Neural cell (in vitro differentiated cells): ENCODE results near the gene EDAR. TPM values are rescaled to one million over a fixed set of nuclear protein-coding genes. Genes with fewer than 3 reads are reported as not detected.

Experiments used
- H2AFZ ChIP-seq: fragments of 200-600, 300-800 bp; sonication (generic), shearing (Covaris generic); 2 replicates; pipeline ENCODE4 v1.6.0; 2014; ENCODE audit warnings: low read depth, mild to moderate bottlenecking, antibody characterized with exemption, low read length, moderate library complexity
- H3F3A ChIP-seq: fragments of 200-600 bp; shearing (Covaris generic); 2 replicates; pipeline ENCODE4 v1.6.1; 2016; ENCODE audit warnings: mild to moderate bottlenecking, moderate library complexity, mixed read lengths, antibody characterized with exemption, low read length; ENCODE audit not compliant: insufficient read depth, poor library complexity, severe bottlenecking
- H3K27ac ChIP-seq: fragments of 200-600, 300-800 bp; sonication (generic), shearing (Covaris generic); 2 replicates; pipeline ENCODE4 v1.5.1; 2014; ENCODE audit warnings: mild to moderate bottlenecking, low read length, moderate library complexity
- H3K27me3 ChIP-seq: fragments of 300-800, 200-600 bp; sonication (generic), shearing (Covaris generic); 2 replicates; pipeline ENCODE4 v1.6.0; 2014; ENCODE audit warnings: mild to moderate bottlenecking, low read depth, low read length, moderate library complexity; ENCODE audit not compliant: insufficient read depth
- H3K36me3 ChIP-seq: fragments of 300-800, 200-600 bp; sonication (generic), shearing (Covaris generic); 2 replicates; pipeline ENCODE4 v1.5.1; 2014; ENCODE audit warnings: mild to moderate bottlenecking, antibody characterized with exemption, low read length, moderate library complexity; ENCODE audit not compliant: insufficient read depth
- H3K4me2 ChIP-seq: fragments of 300-800, 200-600 bp; sonication (generic), shearing (Covaris generic); 2 replicates; pipeline ENCODE4 v1.6.0; 2014; ENCODE audit warnings: mild to moderate bottlenecking, low read length
- H3K4me3 ChIP-seq: fragments of 300-800, 200-600 bp; sonication (generic), shearing (Covaris generic); 2 replicates; pipeline ENCODE4 v1.5.1; 2014; ENCODE audit warnings: mild to moderate bottlenecking, low read length, moderate library complexity
- H3K79me2 ChIP-seq: fragments of 200-600 bp; shearing (Covaris generic); replicated peaks from 2 replicates; pipeline ENCODE4 v1.6.0; 2014; ENCODE audit warnings: mild to moderate bottlenecking, low read length, moderate library complexity; ENCODE audit not compliant: insufficient read depth
- H3K9ac ChIP-seq: fragments of 300-800, 200-600 bp; sonication (generic), shearing (Covaris generic); 2 replicates; pipeline ENCODE4 v1.6.1; 2016; ENCODE audit warnings: mild to moderate bottlenecking, low read length, mixed read lengths
- H3K9me2 ChIP-seq: fragments of 200-600 bp; shearing (Covaris generic); 2 replicates; pipeline ENCODE4 v1.6.1; 2016; ENCODE audit warnings: mild to moderate bottlenecking, low read length, mixed read lengths; ENCODE audit not compliant: insufficient read depth
- H3K9me3 ChIP-seq: fragments of 200-600, 300-800 bp; sonication (generic), shearing (Covaris generic); 2 replicates; pipeline ENCODE4 v1.6.1; 2016; ENCODE audit warnings: mild to moderate bottlenecking, mixed run types, low read length, moderate library complexity, mixed read lengths
- H4K20me1 ChIP-seq: fragments of 200-600 bp; shearing (Covaris generic); 2 replicates; pipeline ENCODE4 v1.6.1; 2016; ENCODE audit warnings: mild to moderate bottlenecking, mixed run types; ENCODE audit not compliant: insufficient read depth
- EP300 ChIP-seq: fragments of 450-650 bp; conservative IDR thresholded peaks from 2 replicates; pipeline ENCODE4 v1.6.1; 2014; ENCODE audit warnings: antibody characterized with exemption, mild to moderate bottlenecking, moderate library complexity; ENCODE audit not compliant: poor library complexity, severe bottlenecking
- EZH2 ChIP-seq: fragments of 200-600, 300-800 bp; shearing (Covaris generic), sonication (generic); IDR thresholded peaks from 2 replicates; pipeline ENCODE4 v1.6.1; 2014; ENCODE audit warnings: antibody characterized with exemption, low read length, borderline replicate concordance, mild to moderate bottlenecking; ENCODE audit not compliant: insufficient read depth, poor library complexity, severe bottlenecking
- MXI1 ChIP-seq: fragments of 450-650 bp; conservative IDR thresholded peaks from 2 replicates; pipeline ENCODE4 v1.6.1; 2014; ENCODE audit warnings: antibody characterized with exemption, mild to moderate bottlenecking; ENCODE audit not compliant: poor library complexity, severe bottlenecking
- POLR2AphosphoS5 ChIP-seq: IDR thresholded peaks from 2 replicates; pipeline ENCODE4 v1.6.1; 2012
- RAD21 ChIP-seq: fragments of 450-650 bp; conservative IDR thresholded peaks from 2 replicates; pipeline ENCODE4 v1.6.1; 2014; ENCODE audit warnings: antibody characterized with exemption, mild to moderate bottlenecking, moderate library complexity
- SMC3 ChIP-seq: fragments of 450-650 bp; conservative IDR thresholded peaks from 2 replicates; pipeline ENCODE4 v1.6.1; 2014; ENCODE audit warnings: antibody characterized with exemption, mild to moderate bottlenecking, moderate library complexity; ENCODE audit not compliant: poor library complexity
- TAF1 ChIP-seq: IDR thresholded peaks from 2 replicates; pipeline ENCODE4 v1.6.1; 2012; ENCODE audit warnings: low read depth
- polyA plus RNA-seq: library from polyadenylated mRNA; depleted of rRNA; stranded (reverse); fragments of >200 nt; gene quantifications from 2 replicates; pipeline ENCODE4 v1.2.3, GENCODE V29; 2014
- TF ChIP-seq, protein P1 (sequence below): fragments of 450-650 bp; IDR thresholded peaks from 2 replicates; pipeline ENCODE4 v1.5.1; 2014; ENCODE audit warnings: antibody characterized with exemption, mild to moderate bottlenecking, moderate library complexity; ENCODE audit not compliant: poor library complexity, severe bottlenecking
- TF ChIP-seq, protein P2 (sequence below): IDR thresholded peaks from 2 replicates; pipeline ENCODE4 v1.6.1; 2012; ENCODE audit warnings: borderline replicate concordance

The EDAR gene
- polyA plus RNA-seq, 1 donor from 2014 or later, result not detected

DNA sequence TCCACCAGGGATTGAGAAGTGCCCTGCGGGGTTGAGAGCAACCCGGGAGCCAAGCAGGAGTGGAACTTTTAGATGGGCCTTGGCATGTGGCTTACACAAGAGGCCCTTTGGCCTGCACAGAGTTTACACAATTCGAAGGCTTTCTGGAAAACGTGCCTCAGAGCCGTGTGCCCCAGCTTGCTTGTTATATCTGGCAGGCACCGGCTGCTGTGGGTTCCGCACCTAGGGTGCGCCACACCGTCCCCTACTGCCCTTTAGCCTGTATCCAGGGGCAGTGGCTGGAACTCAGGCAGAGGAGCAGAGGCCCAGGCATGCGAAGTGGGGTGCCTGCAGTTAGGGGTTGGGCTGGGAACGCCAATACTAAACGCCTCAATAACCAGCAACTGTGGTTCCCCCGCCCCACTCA is 32.9 kb upstream of the EDAR start:
- H3K9ac ChIP-seq, result no peak overlapping the region
- TF ChIP-seq TAF1 (no peak), SMC3 (no peak), EP300 (no peak), RAD21 (no peak), MXI1 (no peak), EZH2 (no peak), POLR2AphosphoS5 (no peak)
- TF ChIP-seq, protein P1, sequence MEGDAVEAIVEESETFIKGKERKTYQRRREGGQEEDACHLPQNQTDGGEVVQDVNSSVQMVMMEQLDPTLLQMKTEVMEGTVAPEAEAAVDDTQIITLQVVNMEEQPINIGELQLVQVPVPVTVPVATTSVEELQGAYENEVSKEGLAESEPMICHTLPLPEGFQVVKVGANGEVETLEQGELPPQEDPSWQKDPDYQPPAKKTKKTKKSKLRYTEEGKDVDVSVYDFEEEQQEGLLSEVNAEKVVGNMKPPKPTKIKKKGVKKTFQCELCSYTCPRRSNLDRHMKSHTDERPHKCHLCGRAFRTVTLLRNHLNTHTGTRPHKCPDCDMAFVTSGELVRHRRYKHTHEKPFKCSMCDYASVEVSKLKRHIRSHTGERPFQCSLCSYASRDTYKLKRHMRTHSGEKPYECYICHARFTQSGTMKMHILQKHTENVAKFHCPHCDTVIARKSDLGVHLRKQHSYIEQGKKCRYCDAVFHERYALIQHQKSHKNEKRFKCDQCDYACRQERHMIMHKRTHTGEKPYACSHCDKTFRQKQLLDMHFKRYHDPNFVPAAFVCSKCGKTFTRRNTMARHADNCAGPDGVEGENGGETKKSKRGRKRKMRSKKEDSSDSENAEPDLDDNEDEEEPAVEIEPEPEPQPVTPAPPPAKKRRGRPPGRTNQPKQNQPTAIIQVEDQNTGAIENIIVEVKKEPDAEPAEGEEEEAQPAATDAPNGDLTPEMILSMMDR, result no peak
- TF ChIP-seq, protein P2, sequence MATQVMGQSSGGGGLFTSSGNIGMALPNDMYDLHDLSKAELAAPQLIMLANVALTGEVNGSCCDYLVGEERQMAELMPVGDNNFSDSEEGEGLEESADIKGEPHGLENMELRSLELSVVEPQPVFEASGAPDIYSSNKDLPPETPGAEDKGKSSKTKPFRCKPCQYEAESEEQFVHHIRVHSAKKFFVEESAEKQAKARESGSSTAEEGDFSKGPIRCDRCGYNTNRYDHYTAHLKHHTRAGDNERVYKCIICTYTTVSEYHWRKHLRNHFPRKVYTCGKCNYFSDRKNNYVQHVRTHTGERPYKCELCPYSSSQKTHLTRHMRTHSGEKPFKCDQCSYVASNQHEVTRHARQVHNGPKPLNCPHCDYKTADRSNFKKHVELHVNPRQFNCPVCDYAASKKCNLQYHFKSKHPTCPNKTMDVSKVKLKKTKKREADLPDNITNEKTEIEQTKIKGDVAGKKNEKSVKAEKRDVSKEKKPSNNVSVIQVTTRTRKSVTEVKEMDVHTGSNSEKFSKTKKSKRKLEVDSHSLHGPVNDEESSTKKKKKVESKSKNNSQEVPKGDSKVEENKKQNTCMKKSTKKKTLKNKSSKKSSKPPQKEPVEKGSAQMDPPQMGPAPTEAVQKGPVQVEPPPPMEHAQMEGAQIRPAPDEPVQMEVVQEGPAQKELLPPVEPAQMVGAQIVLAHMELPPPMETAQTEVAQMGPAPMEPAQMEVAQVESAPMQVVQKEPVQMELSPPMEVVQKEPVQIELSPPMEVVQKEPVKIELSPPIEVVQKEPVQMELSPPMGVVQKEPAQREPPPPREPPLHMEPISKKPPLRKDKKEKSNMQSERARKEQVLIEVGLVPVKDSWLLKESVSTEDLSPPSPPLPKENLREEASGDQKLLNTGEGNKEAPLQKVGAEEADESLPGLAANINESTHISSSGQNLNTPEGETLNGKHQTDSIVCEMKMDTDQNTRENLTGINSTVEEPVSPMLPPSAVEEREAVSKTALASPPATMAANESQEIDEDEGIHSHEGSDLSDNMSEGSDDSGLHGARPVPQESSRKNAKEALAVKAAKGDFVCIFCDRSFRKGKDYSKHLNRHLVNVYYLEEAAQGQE, result no peak
- H3K79me2 ChIP-seq, result no peaks in the 10 kb centered on the region
- no peak overlapping the region for H2AFZ ChIP-seq
- H4K20me1 ChIP-seq, result no peaks in the 10 kb centered on the region
- no peaks in the 10 kb centered on the region for H3K36me3 ChIP-seq
- no peak overlapping the region for H3K4me3 ChIP-seq
- H3K27ac ChIP-seq, result no peak overlapping the region
- no peaks in the 10 kb centered on the region for H3K27me3 ChIP-seq
- H3K9me3 ChIP-seq, result no peaks in the 10 kb centered on the region
- H3F3A ChIP-seq, result no peaks in the 10 kb centered on the region
- no peaks in the 10 kb centered on the region for H3K9me2 ChIP-seq
- no peak overlapping the region for H3K4me2 ChIP-seq

- Histone ChIP-seq H3K79me2 (no peaks in the 10 kb centered on the region), H3K9me2 (no peaks in the 10 kb centered on the region), H3K36me3 (no peaks in the 10 kb centered on the region), H3F3A (no peaks in the 10 kb centered on the region), H3K4me3 (no peak overlapping the region), H3K27me3 (no peaks in the 10 kb centered on the region), H3K9ac (no peak overlapping the region), H4K20me1 (no peaks in the 10 kb centered on the region), H2AFZ (no peak overlapping the region), H3K9me3 (no peaks in the 10 kb centered on the region), H3K27ac (no peak overlapping the region), H3K4me2 (no peak overlapping the region)
- TF ChIP-seq, protein P2, result no peak
- TF ChIP-seq EP300 (no peak), SMC3 (no peak), TAF1 (no peak), POLR2AphosphoS5 (no peak), RAD21 (no peak)
- TF ChIP-seq, protein P1, result no peak
Measured at GRCh38 chr2:109020217-109020637, 31.2 kb upstream of the EDAR start.
